Measurements from ENCODE around the gene ZNF423. TPM values are rescaled to one million over a fixed set of nuclear protein-coding genes. Genes with fewer than 3 reads are reported as not detected.
A peak's percentile ranks its signal among the peaks of the same experiment; 100 is the strongest.

Gene ZNF423
- total RNA-seq, 1 experiment from 2014 or later: not detected

GRCh38 chr16:49529411-49530045 lies 326.4 kb downstream of the ZNF423 start:
- DNase-seq: no peak
- Histone ChIP-seq H3K4me1 (ENCODE audit: low read length) (peaks cover 43% of the 10 kb centered on the region), H3K4me3 (ENCODE audit: low read length) (no peak overlapping the region; the same call in 1 of the 2 replicates), H3K4me2 (ENCODE audit: low read depth, low read length, poor library complexity, severe bottlenecking) (peak overlapping the region; percentile 42), H3K9ac (ENCODE audit: low read length) (no peak overlapping the region), H4K20me1 (ENCODE audit: insufficient read depth, low read depth, low read length) (no peaks in the 10 kb centered on the region), H3K9me2 (replicated peaks; ENCODE audit: insufficient read depth, low read length) (no peaks in the 10 kb centered on the region), H3K27ac (ENCODE audit: low read length) (no peak overlapping the region), H3K27me3 (ENCODE audit: low read length) (no peaks in the 10 kb centered on the region), H3K79me2 (ENCODE audit: low read length) (no peaks in the 10 kb centered on the region), H3K9me3 (ENCODE audit: low read length) (no peaks in the 10 kb centered on the region), H3K36me3 (ENCODE audit: insufficient read depth, low read length) (no peaks in the 10 kb centered on the region), H2AFZ (ENCODE audit: low read length) (no peak overlapping the region)

DNA sequence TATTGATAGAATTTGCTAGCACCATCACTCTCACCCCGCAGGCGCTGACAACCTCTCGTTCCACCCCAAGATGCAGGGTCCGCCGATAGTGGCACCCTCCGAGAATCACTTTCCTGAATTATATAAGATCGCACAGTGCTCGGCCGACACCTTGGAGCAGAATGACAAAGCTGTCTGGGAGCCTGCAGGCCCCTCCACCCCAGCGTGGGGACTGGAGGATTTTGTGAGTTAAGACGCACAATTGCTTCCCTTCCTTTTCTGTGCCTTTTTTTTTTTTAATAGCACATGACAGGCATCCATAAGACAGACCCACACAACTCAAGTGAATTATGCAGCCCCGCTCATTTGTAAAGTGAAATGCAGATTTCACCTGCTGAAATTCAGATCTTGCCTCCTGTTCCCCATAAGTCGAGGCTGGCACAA lies 327.0 kb downstream of the ZNF423 start:
- peaks cover 43% of the 10 kb centered on the region for H3K4me1 ChIP-seq (ENCODE audit: low read length)
- no peaks in the 10 kb centered on the region for H3K36me3 ChIP-seq (ENCODE audit: insufficient read depth, low read length)
- no peak overlapping the region for H3K9ac ChIP-seq (ENCODE audit: low read length)
- H4K20me1 ChIP-seq (ENCODE audit: insufficient read depth, low read depth, low read length): no peaks in the 10 kb centered on the region
- no peak overlapping the region for H3K4me3 ChIP-seq (ENCODE audit: low read length)
- no peaks in the 10 kb centered on the region for H3K9me2 ChIP-seq (replicated peaks; ENCODE audit: insufficient read depth, low read length)
- no peaks in the 10 kb centered on the region for H3K9me3 ChIP-seq (ENCODE audit: low read length)
- H2AFZ ChIP-seq (ENCODE audit: low read length): no peak overlapping the region
- H3K27ac ChIP-seq (ENCODE audit: low read length): no peak overlapping the region
- no peak overlapping the region for H3K4me2 ChIP-seq (ENCODE audit: low read depth, low read length, poor library complexity, severe bottlenecking)
- no peaks in the 10 kb centered on the region for H3K27me3 ChIP-seq (ENCODE audit: low read length)
- no peak for DNase-seq
- H3K79me2 ChIP-seq (ENCODE audit: low read length): no peaks in the 10 kb centered on the region

DNA sequence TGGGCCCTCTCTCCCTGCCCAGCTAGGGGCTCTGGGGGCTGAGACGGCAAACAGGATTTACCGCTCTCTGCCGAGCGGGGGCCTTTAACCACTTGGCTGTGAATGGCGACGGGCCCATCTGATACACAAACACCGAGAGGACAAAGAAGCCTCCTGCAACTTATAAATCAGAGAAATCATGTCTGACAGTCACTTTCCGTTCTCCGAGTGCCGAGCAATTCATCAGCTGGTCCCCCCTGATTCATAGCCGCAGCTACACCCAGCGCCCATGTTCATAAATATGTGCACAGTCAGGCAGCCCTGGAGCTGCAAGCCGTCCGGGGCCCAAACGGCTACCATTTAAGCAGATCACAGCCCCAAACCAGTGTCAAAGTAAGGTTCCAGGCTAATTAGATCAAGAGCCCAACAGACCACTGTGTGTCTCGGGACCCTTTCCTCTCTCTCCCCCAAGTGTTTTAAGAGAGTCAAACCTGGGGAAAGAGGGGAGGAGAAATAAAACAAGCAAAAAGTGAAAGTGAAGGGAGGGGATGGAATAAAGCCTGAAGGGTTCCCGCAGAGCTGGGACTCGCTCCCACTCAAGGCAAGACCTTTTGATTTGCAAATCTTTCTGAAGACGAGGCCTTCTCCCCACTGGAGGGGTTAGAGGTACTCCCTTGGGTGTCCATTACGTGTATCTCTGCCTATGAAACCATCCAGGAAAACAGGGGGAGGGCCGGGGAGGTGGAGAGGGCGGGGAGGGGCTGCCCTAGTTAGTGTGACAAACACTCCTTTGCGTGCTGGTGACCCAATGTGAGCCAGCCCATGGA lies 327.6 kb downstream of the ZNF423 start:
- no peaks in the 10 kb centered on the region for H3K79me2 ChIP-seq (ENCODE audit: low read length)
- no peaks in the 10 kb centered on the region for H3K36me3 ChIP-seq (ENCODE audit: insufficient read depth, low read length)
- no peaks in the 10 kb centered on the region for H3K27me3 ChIP-seq (ENCODE audit: low read length)
- DNase-seq: no peak
- H3K4me2 ChIP-seq (ENCODE audit: low read depth, low read length, poor library complexity, severe bottlenecking): no peak overlapping the region
- H3K4me1 ChIP-seq (ENCODE audit: low read length): peaks cover 43% of the 10 kb centered on the region
- no peaks in the 10 kb centered on the region for H3K9me3 ChIP-seq (ENCODE audit: low read length)
- H3K27ac ChIP-seq (ENCODE audit: low read length): no peak overlapping the region
- no peak overlapping the region for H2AFZ ChIP-seq (ENCODE audit: low read length)
- H3K9me2 ChIP-seq (replicated peaks; ENCODE audit: insufficient read depth, low read length): no peaks in the 10 kb centered on the region
- H4K20me1 ChIP-seq (ENCODE audit: insufficient read depth, low read depth, low read length): no peaks in the 10 kb centered on the region
- H3K9ac ChIP-seq (ENCODE audit: low read length): no peak overlapping the region
- no peak overlapping the region for H3K4me3 ChIP-seq (ENCODE audit: low read length)

- Histone ChIP-seq H3K36me3 (ENCODE audit: insufficient read depth, low read length) (no peaks in the 10 kb centered on the region), H3K9me3 (ENCODE audit: low read length) (no peaks in the 10 kb centered on the region), H3K27ac (ENCODE audit: low read length) (no peak overlapping the region), H3K27me3 (ENCODE audit: low read length) (no peaks in the 10 kb centered on the region), H3K79me2 (ENCODE audit: low read length) (no peaks in the 10 kb centered on the region), H4K20me1 (ENCODE audit: insufficient read depth, low read depth, low read length) (no peaks in the 10 kb centered on the region), H3K4me3 (ENCODE audit: low read length) (no peak overlapping the region), H3K4me2 (ENCODE audit: low read depth, low read length, poor library complexity, severe bottlenecking) (no peak overlapping the region), H3K9me2 (replicated peaks; ENCODE audit: insufficient read depth, low read length) (no peaks in the 10 kb centered on the region), H2AFZ (ENCODE audit: low read length) (no peak overlapping the region), H3K9ac (ENCODE audit: low read length) (no peak overlapping the region), H3K4me1 (ENCODE audit: low read length) (peaks cover 41% of the 10 kb centered on the region)
- DNase-seq: no peak
These were observed 328.3 kb downstream of the ZNF423 start for GRCh38 chr16:49527611-49528010.

DNA sequence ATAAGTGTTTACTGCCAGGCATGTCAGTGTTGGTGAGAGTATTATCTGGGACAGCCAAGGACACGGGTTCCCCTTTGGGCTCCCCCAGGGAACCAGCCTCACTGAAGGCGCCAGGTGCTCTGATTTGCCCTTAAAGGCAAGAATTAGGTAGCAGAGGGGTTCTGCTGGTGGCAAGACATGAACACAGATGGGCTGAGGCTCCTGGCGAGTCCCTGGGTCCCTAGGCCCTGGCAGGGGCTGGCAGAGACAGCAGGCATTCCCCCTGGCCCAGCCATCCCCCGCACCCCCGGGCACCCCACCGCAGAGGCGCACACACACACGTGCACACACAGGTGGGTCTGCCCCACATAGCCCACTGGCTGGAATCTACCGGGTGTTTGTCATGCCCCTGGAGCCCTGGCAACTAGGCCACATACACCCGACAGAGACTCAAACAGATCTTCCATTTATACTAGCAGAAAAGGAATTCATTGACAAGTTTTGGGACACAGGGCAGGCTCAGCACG lies 329.0 kb downstream of the ZNF423 start:
- Histone ChIP-seq H3K79me2 (ENCODE audit: low read length) (no peaks in the 10 kb centered on the region), H2AFZ (ENCODE audit: low read length) (no peak overlapping the region), H3K27me3 (ENCODE audit: low read length) (no peaks in the 10 kb centered on the region), H3K36me3 (ENCODE audit: insufficient read depth, low read length) (no peaks in the 10 kb centered on the region), H3K9me3 (ENCODE audit: low read length) (no peaks in the 10 kb centered on the region), H3K9me2 (replicated peaks; ENCODE audit: insufficient read depth, low read length) (no peaks in the 10 kb centered on the region), H3K4me3 (ENCODE audit: low read length) (no peak overlapping the region), H4K20me1 (ENCODE audit: insufficient read depth, low read depth, low read length) (no peaks in the 10 kb centered on the region), H3K27ac (ENCODE audit: low read length) (no peak overlapping the region), H3K4me2 (ENCODE audit: low read depth, low read length, poor library complexity, severe bottlenecking) (no peak overlapping the region), H3K4me1 (ENCODE audit: low read length) (peaks cover 38% of the 10 kb centered on the region), H3K9ac (ENCODE audit: low read length) (no peak overlapping the region)
- no peak for DNase-seq

GRCh38 chr16:49524947-49525315 lies 331.0 kb downstream of the ZNF423 start:
- Histone ChIP-seq H3K4me3 (ENCODE audit: low read length) (no peak overlapping the region), H3K27me3 (ENCODE audit: low read length) (no peaks in the 10 kb centered on the region), H3K9me2 (replicated peaks; ENCODE audit: insufficient read depth, low read length) (no peaks in the 10 kb centered on the region), H3K36me3 (ENCODE audit: insufficient read depth, low read length) (no peaks in the 10 kb centered on the region), H3K79me2 (ENCODE audit: low read length) (no peaks in the 10 kb centered on the region), H2AFZ (ENCODE audit: low read length) (no peak overlapping the region), H4K20me1 (ENCODE audit: insufficient read depth, low read depth, low read length) (no peaks in the 10 kb centered on the region), H3K4me1 (ENCODE audit: low read length) (peaks cover 36% of the 10 kb centered on the region), H3K9me3 (ENCODE audit: low read length) (no peaks in the 10 kb centered on the region), H3K4me2 (ENCODE audit: low read depth, low read length, poor library complexity, severe bottlenecking) (no peak overlapping the region), H3K9ac (ENCODE audit: low read length) (no peak overlapping the region), H3K27ac (ENCODE audit: low read length) (no peak overlapping the region)
- no peak for DNase-seq

DNA sequence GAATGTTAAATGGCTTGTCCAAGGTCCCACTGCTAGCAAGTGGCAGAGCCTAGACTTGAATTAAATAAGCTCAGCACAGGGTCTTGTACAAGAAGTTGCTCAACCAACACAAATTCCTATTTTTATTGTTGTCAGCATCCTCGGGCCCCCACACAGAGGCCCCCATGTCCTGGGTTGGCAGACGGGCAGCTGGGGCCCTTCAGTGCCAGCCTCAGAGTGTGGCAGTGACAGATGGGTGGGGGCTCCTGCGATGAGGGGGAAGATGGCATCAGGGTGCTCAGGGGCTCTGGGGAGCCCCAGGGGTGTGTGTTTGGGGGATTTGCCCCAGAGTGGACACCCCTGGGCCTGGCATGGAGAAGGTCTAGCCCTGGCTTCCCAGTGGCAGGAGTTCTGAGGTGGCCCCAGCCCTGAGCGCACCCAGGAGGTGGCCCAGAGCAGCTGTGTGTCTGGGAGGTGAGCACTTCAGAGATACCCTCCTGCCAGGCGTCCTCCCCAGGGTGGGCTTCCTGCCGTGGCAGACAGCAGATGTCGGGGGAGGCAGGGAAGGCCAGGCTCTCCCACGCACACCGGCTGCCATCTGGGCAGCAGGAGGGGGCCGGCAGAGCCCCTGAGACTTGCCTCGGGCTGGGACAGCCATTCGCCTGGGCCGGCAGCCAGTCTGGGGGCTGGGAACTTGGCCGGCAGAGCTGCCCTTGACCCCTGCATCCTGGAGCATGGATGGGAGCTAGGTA lies 331.5 kb downstream of the ZNF423 start:
- Histone ChIP-seq H2AFZ (ENCODE audit: low read length) (no peak overlapping the region), H3K27me3 (ENCODE audit: low read length) (no peaks in the 10 kb centered on the region), H3K27ac (ENCODE audit: low read length) (no peak overlapping the region), H3K79me2 (ENCODE audit: low read length) (no peaks in the 10 kb centered on the region), H3K4me1 (ENCODE audit: low read length) (peaks cover 31% of the 10 kb centered on the region), H3K36me3 (ENCODE audit: insufficient read depth, low read length) (no peaks in the 10 kb centered on the region), H3K9ac (ENCODE audit: low read length) (no peak overlapping the region), H4K20me1 (ENCODE audit: insufficient read depth, low read depth, low read length) (no peaks in the 10 kb centered on the region), H3K9me2 (replicated peaks; ENCODE audit: insufficient read depth, low read length) (no peaks in the 10 kb centered on the region), H3K4me3 (ENCODE audit: low read length) (no peak overlapping the region), H3K4me2 (ENCODE audit: low read depth, low read length, poor library complexity, severe bottlenecking) (no peak overlapping the region), H3K9me3 (ENCODE audit: low read length) (no peaks in the 10 kb centered on the region)
- DNase-seq: no peak
